ENCODE results near the gene ATOSB. TPM values are rescaled to one million over a fixed set of nuclear protein-coding genes. Genes with fewer than 3 reads are reported as not detected.

Gene ATOSB
- total RNA-seq, 4 donors from 2014 or later, result 16.0 to 21.9 (median 21.4) TPM

DNA sequence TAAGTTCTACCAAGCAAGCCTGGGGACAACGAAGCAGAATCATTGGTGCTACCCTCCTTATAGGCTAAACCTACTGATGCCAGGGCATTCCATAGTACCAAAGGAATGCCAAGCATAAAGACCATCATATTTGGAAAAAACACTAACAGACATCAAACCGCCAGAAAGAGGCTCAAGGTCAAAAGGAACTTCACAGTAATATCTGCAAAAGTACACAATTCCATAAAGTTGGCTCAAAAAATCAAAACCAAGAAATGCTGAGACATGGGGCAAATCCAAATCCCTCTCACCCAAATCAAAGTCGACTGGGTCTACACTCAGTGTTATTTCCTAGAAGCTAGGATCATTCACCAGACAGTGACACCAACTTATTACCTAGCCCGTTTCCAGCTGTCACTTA lies 46.6 kb downstream of the ATOSB start:
- no peak overlapping the region for H3K4me3 ChIP-seq
- H3K27ac ChIP-seq, result no peak overlapping the region
- no peaks in the 10 kb centered on the region for H3K9me3 ChIP-seq
- peaks cover 31% of the 10 kb centered on the region for H3K4me1 ChIP-seq
- no peak for TF ChIP-seq POLR2AphosphoS5 (IDR thresholded peaks at IDR 0.05)
- TF ChIP-seq EP300 (IDR thresholded peaks at IDR 0.05), result no peak
- TF ChIP-seq, protein P1, sequence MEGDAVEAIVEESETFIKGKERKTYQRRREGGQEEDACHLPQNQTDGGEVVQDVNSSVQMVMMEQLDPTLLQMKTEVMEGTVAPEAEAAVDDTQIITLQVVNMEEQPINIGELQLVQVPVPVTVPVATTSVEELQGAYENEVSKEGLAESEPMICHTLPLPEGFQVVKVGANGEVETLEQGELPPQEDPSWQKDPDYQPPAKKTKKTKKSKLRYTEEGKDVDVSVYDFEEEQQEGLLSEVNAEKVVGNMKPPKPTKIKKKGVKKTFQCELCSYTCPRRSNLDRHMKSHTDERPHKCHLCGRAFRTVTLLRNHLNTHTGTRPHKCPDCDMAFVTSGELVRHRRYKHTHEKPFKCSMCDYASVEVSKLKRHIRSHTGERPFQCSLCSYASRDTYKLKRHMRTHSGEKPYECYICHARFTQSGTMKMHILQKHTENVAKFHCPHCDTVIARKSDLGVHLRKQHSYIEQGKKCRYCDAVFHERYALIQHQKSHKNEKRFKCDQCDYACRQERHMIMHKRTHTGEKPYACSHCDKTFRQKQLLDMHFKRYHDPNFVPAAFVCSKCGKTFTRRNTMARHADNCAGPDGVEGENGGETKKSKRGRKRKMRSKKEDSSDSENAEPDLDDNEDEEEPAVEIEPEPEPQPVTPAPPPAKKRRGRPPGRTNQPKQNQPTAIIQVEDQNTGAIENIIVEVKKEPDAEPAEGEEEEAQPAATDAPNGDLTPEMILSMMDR (IDR thresholded peaks at IDR 0.05), result no peak
- TF ChIP-seq POLR2A (IDR thresholded peaks at IDR 0.05), result no peak
- H3K36me3 ChIP-seq, result peaks cover 41% of the 10 kb centered on the region
- H3K27me3 ChIP-seq, result no peaks in the 10 kb centered on the region
- DNase-seq (ENCODE audit: low spot score in 2 of 2), result no peak
- 77% methylated on average over 4 of the region's 4 CpGs for WGBS

DNA sequence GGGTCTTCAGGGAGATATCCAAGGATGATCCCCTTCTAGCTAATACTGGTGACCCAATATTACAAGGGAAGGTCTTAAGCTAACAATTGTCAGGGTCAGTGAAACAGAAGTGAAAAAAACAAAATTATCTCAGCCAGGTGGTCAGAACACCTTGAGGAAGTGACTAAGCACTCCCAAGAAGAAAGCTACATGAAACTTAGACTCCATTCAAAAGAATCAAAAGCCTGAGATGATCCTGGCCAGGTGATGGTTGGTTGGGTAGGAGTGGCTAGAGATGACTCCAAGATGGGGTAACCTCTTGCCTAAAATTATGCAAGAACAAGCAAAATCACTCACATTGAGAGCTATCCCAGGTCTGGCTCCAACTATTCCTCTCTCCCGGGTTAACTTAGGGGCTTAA lies 48.6 kb downstream of the ATOSB start:
- no peak overlapping the region for H3K4me3 ChIP-seq
- H3K4me1 ChIP-seq, result peaks cover 26% of the 10 kb centered on the region
- H3K9me3 ChIP-seq, result no peaks in the 10 kb centered on the region
- TF ChIP-seq EP300 (IDR thresholded peaks at IDR 0.05) (no peak), POLR2A (IDR thresholded peaks at IDR 0.05) (no peak), POLR2AphosphoS5 (IDR thresholded peaks at IDR 0.05) (no peak)
- TF ChIP-seq, protein P1 (IDR thresholded peaks at IDR 0.05), result no peak
- H3K27me3 ChIP-seq, result no peaks in the 10 kb centered on the region
- peaks cover 61% of the 10 kb centered on the region for H3K36me3 ChIP-seq
- DNase-seq (ENCODE audit: low spot score in 2 of 2), result no peak
- 79% methylated on average over 1 of the region's 1 CpG for WGBS
- H3K27ac ChIP-seq, result no peak overlapping the region

DNA sequence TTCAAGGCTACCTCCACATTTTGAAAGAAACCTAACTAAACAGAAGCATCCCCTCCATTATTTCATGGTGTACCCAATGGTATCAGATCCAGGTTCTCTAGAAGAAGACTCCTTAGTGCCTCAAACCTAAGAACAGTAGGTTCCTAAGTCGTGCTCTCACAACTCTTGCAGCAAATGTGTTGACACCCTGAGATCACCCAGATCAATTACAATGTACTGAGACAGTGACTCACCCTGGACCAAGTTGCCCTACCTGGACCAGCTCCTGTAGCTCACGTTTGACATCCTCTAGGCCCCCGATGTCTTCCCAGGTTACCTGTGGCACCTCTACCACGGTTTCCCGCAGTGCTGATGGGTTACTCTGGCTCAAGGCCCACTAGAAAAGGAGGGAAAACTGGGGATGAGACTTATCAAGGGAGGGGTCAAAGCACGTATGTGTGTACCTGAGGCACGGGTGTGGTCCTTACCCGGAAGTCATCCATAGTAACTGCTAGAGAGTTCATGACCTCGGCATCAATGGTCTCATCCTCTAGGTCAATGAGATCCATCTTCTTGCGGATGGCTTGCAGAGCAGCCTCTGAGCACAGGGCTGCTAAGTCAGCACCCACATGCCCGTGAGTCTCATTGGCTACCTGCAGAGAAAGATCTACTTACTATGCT lies 55.0 kb downstream of the ATOSB start:
- H3K9me3 ChIP-seq, result no peaks in the 10 kb centered on the region

DNA sequence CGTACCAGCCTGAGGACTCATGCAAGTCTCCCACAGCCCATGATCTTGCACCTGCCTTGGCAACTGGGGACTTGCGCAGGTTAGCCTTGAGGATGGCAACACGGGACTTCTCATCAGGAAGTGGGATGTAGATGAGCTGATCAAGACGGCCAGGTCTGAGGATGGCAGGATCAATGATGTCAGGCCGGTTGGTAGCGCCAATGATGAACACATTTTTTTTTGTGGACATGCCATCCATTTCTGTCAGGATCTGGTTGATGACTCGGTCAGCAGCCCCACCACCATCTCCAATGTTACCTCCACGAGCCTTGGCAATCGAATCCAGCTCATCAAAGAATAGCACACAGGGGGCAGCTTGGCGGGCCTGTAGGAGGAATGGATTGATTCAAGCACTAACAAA lies 56.2 kb downstream of the ATOSB start:
- no peaks in the 10 kb centered on the region for H3K27me3 ChIP-seq
- DNase-seq (ENCODE audit: low spot score in 2 of 2), result no peak
- H3K36me3 ChIP-seq, result peaks cover 98% of the 10 kb centered on the region
- TF ChIP-seq, protein P1 (IDR thresholded peaks at IDR 0.05), result no peak
- TF ChIP-seq POLR2AphosphoS5 (IDR thresholded peaks at IDR 0.05), result no peak
- TF ChIP-seq POLR2A (IDR thresholded peaks at IDR 0.05), result no peak
- no peak for TF ChIP-seq EP300 (IDR thresholded peaks at IDR 0.05)
- H3K9me3 ChIP-seq, result no peaks in the 10 kb centered on the region
- H3K4me1 ChIP-seq, result no peaks in the 10 kb centered on the region
- H3K4me3 ChIP-seq, result no peak overlapping the region
- WGBS, result 92% methylated on average over 10 of the region's 10 CpGs
- H3K27ac ChIP-seq, result no peak overlapping the region

More for the DNA sequence above, 55.0 kb downstream of the ATOSB start:
- Histone ChIP-seq H3K4me3 (no peak overlapping the region), H3K4me1 (no peaks in the 10 kb centered on the region), H3K27me3 (no peaks in the 10 kb centered on the region), H3K36me3 (peaks cover 98% of the 10 kb centered on the region), H3K27ac (no peak overlapping the region)
- no peak for DNase-seq (ENCODE audit: low spot score in 2 of 2)
- no peak for TF ChIP-seq EP300 (IDR thresholded peaks at IDR 0.05)
- TF ChIP-seq POLR2AphosphoS5 (IDR thresholded peaks at IDR 0.05), result no peak
- TF ChIP-seq, protein P1 (IDR thresholded peaks at IDR 0.05), result no peak
- TF ChIP-seq POLR2A (IDR thresholded peaks at IDR 0.05), result no peak
- 93% methylated on average over 8 of the region's 11 CpGs for WGBS

DNA sequence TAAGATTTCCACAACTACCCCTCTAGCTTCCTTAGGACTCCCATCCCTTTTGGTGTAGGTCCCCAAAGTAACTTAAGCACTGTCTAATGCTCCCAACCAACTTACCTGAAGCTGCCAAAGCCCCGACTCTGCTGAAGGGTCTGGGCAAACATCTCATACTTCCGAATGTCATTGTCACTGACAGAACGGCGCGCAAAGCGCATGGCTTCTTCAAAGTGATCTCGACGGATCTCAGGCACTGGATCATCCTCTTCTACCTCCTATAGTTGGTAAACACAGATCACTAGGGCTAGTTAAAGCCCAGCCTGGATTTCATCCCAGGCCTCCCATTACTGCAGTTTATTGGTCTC lies 58.4 kb downstream of the ATOSB start:
- TF ChIP-seq POLR2A (IDR thresholded peaks at IDR 0.05) (no peak), POLR2AphosphoS5 (IDR thresholded peaks at IDR 0.05) (no peak), EP300 (IDR thresholded peaks at IDR 0.05) (no peak)
- TF ChIP-seq, protein P1 (IDR thresholded peaks at IDR 0.05), result no peak
- no peaks in the 10 kb centered on the region for H3K27me3 ChIP-seq
- no peak overlapping the region for H3K4me3 ChIP-seq
- no peak for DNase-seq (ENCODE audit: low spot score in 2 of 2)
- 94% methylated on average over 8 of the region's 8 CpGs for WGBS
- H3K4me1 ChIP-seq, result no peaks in the 10 kb centered on the region
- no peaks in the 10 kb centered on the region for H3K9me3 ChIP-seq
- no peak overlapping the region for H3K27ac ChIP-seq
- H3K36me3 ChIP-seq, result peaks cover 83% of the 10 kb centered on the region
